GM20431 (cell line): ENCODE data around the gene OTOG.

ENCODE experiments used
- in situ Hi-C: fragments of 300-500 bp; cut with MseI, MboI; formaldehyde crosslinking; loops from one replicate; pipeline ENCODE4 v1.15.0; 2020; ENCODE audit warnings: low sequenced_read_pairs; ENCODE audit not compliant: unreplicated experiment

The OTOG gene

GRCh38 chr11:17537261-17537660 lies 9.8 kb upstream of the OTOG start:
- in situ Hi-C loops: no loop called here

- in situ Hi-C loops: no loop called here
Measured at GRCh38 chr11:17538054-17538453, 9.0 kb upstream of the OTOG start.

- in situ Hi-C loops: no loop called here
Measured at GRCh38 chr11:17538731-17539130, 8.3 kb upstream of the OTOG start.

- in situ Hi-C loops: no loop called here
Measured at GRCh38 chr11:17540807-17541206, 6.3 kb upstream of the OTOG start.

- in situ Hi-C loops: no loop called here
Measured at GRCh38 chr11:17541330-17541885, 5.7 kb upstream of the OTOG start.

- in situ Hi-C loops: no loop called here
Measured at GRCh38 chr11:17542249-17542648, 4.8 kb upstream of the OTOG start.

- in situ Hi-C loops: no loop called here
Measured at GRCh38 chr11:17543041-17543440, 4.0 kb upstream of the OTOG start.

GRCh38 chr11:17543574-17544180 lies 3.4 kb upstream of the OTOG start:
- in situ Hi-C loops: no loop called here

- in situ Hi-C loops: no loop called here
Measured at GRCh38 chr11:17544181-17544622, 2.9 kb upstream of the OTOG start, which contains the start of gene USH1C. TSS of gene USH1C (minus strand) at chr11:17544416. CDS start at chr11:17544307, 109 bp downstream.

GRCh38 chr11:17546240-17546639 lies 819 bp upstream of the OTOG start:
- in situ Hi-C loops: no loop called here

GRCh38 chr11:17547932-17548331 lies 873 bp downstream of the OTOG start:
- in situ Hi-C loops: no loop called here

- in situ Hi-C loops: no loop called here
Measured at GRCh38 chr11:17548444-17548843, 1.4 kb downstream of the OTOG start.

GRCh38 chr11:17550450-17551346 lies 3.6 kb downstream of the OTOG start:
- in situ Hi-C loops: no loop called here

- in situ Hi-C loops: no loop called here
Measured at GRCh38 chr11:17551347-17552040, 4.4 kb downstream of the OTOG start.

- in situ Hi-C loops: no loop called here
Measured at GRCh38 chr11:17552041-17552355, 4.9 kb downstream of the OTOG start.

- in situ Hi-C loops: no loop called here
Measured at GRCh38 chr11:17552392-17553248, 5.6 kb downstream of the OTOG start.

GRCh38 chr11:17553249-17553546 lies 6.1 kb downstream of the OTOG start:
- in situ Hi-C loops: no loop called here

GRCh38 chr11:17554487-17554886 lies 7.4 kb downstream of the OTOG start:
- in situ Hi-C loops: no loop called here

- in situ Hi-C loops: no loop called here
Measured at GRCh38 chr11:17556999-17557398, 9.9 kb downstream of the OTOG start.
